ENCODE data around the gene PSRC1.
A peak's percentile ranks its signal among the peaks of the same experiment; 100 is the strongest.
"Not testable (repeated sequence)": the region's sequence is repeated elsewhere in the genome, so short reads cannot be mapped to it uniquely, and the experiment has no call there.

The PSRC1 gene

DNA sequence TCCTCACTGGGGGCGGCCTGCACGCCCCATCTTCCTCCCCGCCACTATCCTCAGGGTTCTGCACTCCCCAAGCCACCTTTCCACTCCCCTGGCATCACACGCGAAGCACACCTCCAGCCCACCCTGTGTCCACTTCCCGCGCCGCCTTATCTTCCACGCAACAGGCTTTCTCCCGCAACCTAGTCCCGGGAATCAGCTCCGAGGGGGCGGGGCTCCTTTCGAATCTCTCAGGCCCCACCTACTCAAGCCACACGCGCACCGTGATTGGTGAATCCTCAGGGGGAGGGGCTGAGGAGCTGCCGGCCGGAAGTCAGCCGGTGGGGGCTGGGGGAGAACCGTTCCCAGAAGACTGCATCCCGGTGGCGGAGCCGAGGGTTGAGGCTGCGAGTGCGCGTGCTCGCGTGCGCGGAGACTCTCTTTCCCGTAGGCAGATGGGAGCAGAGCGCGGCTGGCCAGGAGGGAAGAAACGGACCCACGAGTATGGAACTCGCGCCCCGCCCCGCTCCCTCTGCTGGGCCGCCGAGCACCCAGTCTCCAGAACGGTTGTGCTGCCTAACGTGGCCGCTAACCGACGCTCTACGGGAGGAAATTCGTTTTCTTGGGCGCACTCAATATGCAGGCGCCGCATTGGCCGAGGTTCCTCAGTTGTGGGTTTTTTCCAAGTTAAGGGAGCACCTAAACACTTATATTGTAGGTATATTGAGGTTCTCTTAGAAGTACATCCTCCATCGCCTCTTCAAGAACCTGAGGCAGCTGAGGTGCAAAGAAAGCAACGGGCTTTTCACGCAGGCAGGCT lies at the start of gene PSRC1:
Gene PSRC1, minus strand, starts transcription at position 194 of the 796 bp plus-strand sequence.
- DNase-seq, result peak; percentile 97

GRCh38 chr1:109331113-109331512 lies 48.2 kb upstream of the PSRC1 start:
- DNase-seq, result no peak

DNA sequence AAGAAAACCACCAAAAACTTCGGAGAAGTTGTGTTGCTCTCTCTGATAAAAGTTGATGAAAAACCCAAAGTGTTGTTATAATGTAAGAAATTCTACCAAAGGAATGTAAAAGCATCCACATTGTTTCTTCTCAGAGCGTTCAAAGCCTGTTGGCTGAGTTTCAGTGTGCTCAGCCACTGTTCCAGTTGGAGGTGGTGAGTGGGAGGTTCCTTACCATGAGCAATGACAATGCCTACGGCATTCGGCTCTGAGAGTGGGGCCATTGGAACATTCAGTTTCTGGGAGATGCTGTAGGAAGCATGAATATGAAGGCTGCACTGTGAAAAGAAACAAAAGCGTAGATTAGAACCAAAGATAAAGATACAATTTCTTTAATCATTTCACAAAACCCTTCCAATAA lies 44.3 kb upstream of the PSRC1 start:
- no peak for DNase-seq

DNA sequence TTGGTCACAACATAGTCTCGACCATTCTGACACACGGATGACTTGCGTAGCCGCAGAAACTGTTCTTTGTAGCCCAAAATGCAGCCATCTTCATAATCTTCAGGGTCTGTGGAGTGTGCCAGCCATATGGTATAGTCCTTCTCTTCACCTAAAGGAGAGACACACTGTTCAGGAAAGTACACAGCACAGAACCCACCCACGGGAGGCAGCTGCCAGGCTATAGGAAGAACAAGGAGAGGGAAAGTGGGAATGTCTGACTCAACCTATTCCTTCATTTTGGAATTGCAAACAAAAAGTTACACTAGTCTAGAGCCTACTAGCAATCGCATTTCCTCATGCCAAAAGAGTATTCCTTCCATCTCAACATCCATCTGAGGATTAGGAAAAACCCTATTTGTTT lies 40.0 kb upstream of the PSRC1 start:
- no peak for DNase-seq

GRCh38 chr1:109319114-109319513 lies 36.2 kb upstream of the PSRC1 start:
- DNase-seq, result no peak

DNA sequence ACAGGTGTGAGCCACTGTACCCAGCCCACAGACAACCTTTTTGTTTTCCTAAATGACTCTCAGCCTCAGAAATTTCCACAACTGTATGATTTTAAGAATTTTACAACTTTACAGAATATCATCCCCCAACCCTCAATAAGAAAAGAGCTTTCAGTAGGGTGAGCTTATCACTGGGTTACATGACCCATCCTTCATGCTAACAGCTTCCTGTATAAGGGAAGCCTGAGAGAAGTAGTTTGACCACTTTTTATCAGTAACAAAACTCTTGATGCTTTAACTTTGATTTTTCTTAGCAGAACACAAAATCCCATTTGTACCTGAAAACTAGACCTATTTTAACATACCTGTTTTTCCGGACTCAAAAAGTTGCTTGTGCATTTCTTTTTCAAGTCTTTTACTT lies 33.6 kb upstream of the PSRC1 start:
- peak; percentile 19 for DNase-seq

DNA sequence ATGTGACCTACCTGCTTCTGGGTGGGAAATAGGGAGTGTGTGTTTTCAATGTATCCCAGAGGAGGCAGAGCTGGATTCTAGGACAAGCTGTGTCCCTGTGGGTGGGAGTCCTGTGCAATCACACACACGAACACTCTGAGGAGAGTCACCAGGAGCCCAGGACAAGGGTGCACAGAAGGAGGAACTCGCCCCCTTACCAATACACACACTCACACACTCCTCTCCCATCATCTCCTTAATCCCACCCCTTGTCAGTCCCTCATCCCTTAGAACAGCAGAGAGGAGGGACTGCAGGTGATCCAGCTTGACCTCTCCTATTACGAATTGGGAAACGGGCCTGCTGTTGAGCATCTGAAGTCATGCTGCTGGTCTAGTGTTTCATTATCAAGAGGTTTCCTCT lies 32.3 kb upstream of the PSRC1 start:
- no peak for DNase-seq

GRCh38 chr1:109314795-109315194 lies 31.9 kb upstream of the PSRC1 start:
- no peak for DNase-seq

DNA sequence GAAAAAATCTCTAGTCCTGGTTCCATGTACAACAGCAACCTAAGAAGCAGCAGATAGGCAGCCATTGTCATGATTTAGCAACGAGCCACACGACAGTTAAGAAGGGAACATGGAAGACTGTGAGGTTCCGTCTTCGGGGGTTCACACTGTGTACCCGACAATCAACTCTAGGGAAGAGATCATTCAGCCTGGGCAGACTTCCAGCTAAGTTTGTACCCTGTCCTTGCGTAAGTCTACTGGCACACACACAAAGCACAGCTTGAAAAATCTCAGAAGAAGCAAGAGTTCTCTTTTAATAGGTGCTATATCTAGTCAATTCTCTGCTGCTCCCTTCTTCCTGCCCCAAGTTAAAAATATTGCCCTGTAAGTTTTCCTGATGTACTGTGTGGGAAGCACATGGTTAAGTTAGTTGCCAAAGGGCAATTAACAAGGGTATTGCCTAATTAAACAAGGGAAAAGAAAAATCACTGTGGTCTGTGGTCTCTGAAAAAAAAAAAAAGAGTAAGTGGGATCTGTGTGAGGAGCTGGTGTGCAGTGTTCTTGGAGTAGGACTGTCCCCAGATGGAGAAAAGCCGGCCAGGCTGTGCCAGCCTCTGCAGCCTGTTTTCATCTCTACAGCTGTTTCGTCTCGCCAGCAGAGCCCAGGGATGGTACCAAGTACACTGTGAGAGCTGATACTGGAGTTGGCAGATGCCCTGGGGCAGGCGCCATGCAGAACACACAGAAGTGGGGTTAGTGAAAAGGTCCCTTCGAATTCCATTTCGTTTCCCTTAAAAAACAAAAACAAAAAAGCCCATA lies 30.2 kb upstream of the PSRC1 start:
- no peak for DNase-seq

DNA sequence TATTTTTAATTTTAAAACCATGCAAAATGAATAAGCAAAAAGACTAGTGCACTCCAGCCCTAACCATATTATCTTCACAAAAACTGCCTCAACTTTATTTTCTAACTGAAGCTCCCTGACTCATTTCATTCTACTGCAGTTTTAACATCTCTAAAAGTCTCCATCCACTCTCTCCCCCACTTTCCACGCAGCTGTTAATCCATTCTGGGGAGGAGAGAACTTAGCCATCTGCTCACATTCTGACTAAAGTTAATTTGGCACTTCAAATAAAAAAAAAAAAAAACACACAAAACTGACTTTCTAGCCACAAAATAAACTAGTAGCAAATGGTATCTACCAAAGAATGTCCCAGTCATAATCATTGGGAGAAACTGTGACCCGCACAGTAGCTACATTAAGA lies 29.3 kb upstream of the PSRC1 start:
- no peak for DNase-seq

DNA sequence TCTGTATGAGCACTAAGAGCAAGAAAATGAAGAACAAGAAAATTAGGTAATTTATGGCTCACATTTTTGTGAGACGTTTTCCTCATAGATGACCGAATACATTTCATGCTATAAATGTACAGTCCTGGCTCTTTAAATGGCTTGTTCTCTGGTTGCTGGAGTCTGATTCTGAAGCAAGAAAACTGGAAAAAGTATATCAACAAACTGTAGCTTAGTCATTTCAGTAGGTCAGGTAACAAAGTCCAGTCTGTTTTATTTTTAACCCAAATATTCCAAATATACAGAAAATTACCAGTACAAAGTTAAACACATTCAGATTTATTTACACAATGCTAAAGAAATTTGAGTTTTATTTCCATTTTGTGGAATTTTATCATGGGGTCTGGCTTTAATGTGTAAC lies 26.4 kb upstream of the PSRC1 start:
- no peak for DNase-seq

GRCh38 chr1:109307274-109308021 lies 24.5 kb upstream of the PSRC1 start:
- peak; percentile 59 for DNase-seq

GRCh38 chr1:109306832-109307273 lies 23.9 kb upstream of the PSRC1 start, which contains the start of gene MYBPHL:
Gene MYBPHL (minus strand): TSS chr1:109307011. CDS start chr1:109306991, 20 bp downstream.
- no peak for DNase-seq

- not testable (repeated sequence) for DNase-seq
Measured at GRCh38 chr1:109305991-109306390, 23.0 kb upstream of the PSRC1 start.

DNA sequence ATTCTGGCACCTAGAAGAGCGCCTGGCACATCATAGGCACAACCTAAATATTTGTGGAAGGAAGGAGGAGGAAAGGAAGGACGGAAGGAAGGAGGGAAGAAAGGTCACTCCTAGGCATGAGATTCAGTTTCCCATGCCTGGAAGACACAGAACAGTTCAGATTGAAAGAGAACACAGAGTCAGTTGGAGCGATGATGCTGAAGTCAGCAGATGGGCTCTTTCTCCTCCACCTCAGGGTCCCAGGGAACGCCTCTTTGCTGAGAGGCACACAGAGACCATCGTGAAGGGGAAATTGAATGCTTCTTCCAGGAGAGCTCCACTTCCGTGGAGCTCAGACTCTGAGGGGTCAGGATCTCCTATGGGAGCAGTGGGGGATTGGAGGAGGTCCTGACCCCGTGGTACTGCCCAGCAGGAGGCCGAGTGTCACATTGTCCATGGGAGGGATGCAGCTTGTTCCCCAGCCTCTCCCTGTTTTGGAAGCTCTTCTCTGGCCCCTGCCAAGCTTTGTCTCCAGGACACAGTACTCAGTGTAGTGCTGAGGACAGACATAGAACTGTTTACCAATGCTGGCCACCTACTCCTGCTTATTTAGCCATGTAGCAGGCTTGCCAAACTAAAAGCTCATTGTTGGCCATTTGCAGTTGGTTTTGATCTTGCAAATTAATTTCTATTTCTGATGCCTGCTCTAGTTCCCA lies 21.4 kb upstream of the PSRC1 start:
- DNase-seq, result no peak

DNA sequence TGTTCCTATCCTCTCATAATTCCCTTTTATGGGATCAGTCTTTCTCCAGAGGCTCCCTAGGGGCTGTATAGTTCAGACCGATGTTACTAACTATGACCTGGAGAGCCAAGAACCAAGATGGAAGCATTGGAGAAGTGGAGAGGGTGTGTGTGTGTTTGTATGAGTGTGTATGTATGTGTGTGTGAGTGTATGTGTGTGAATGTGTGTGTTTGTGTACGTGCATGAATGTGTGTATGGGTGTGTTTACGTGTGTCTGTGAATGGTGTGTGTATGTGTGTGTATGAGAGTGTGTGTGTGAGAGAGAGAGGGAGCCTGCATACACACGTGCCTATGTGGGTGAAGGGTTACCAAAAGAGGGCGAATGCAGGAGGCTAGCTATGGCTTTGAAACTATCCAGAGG lies 18.9 kb upstream of the PSRC1 start:
- no peak for DNase-seq

- no peak for DNase-seq
Measured at GRCh38 chr1:109300650-109301151, 17.8 kb upstream of the PSRC1 start.

DNA sequence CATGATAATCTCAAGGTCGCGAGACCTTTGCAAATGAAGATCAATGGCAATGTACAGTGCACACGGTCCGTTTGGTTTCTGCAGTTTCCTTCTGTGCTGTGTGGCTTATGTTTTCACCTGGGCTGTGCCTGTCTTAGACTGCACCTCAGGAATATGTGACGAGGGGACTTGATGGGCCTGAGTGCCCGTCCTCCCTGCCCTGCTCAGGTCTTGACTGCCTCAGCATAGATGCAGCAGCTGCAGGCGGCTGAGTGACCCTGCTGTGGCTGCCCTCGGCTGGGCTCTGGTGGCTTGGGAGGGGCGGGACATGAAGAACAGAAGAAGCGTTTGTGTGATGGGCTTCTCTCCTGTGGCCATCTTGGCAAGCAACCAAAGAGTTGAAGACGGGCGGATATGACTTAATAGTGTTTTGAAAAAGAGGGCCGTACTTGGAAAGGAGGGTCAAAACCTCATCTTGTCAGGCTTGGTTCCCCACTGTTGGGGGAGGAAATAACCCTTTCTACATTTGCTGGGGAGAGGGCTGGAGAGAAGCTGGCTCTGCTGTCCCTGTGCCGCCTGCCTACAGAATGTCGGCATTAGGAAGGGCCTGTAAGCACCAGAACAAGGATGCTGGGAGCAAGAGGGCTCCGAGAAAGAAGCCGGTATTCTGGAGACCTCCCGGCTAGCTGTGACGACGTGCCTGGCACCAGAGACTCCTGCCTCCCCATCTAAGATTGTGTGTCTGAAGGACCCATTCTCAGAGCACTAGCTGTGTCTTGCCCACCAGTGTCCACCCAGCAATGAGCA lies 16.8 kb upstream of the PSRC1 start:
- no peak for DNase-seq

GRCh38 chr1:109298666-109299557 lies 16.0 kb upstream of the PSRC1 start:
- no peak for DNase-seq

- DNase-seq, result no peak
Measured at GRCh38 chr1:109296782-109297181, 13.8 kb upstream of the PSRC1 start.
